ENCODE data around the gene CALML3.
A peak's percentile ranks its signal among the peaks of the same experiment; 100 is the strongest.

Gene CALML3

GRCh38 chr10:5506751-5507648, 17.8 kb upstream of the CALML3 start:
- DNase-seq (ENCODE audit: low read depth in 2 of 2): no peak

DNA sequence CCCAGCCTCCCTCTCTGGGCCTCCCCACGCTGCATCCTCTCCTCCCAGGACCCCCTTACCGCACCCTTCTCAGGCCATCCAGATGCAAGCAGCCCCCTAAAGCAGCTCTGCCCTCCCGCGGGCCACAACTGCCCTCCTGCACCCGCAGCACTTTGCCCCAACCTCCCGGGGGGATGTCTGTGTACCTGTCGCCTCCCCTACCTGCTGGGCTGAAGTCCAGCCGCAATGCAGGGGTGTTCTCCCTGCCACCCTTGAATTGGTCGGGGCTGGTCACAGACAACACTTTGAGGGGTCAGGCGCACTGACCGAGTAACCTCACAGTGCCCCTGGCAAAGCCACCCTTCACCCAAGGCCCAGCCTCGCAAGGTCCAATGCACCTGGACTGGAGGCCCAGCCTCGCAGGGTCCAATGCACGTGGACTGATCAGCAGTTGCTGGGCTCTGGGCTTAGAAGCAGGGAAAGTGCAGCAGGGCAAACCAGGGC, 17.1 kb upstream of the CALML3 start:
- DNase-seq (ENCODE audit: low read depth in 2 of 2): no peak

- DNase-seq (ENCODE audit: low read depth in 2 of 2): no peak
Measured at GRCh38 chr10:5508161-5508604, 16.6 kb upstream of the CALML3 start.

- no peak for DNase-seq (ENCODE audit: low read depth in 2 of 2)
Measured at GRCh38 chr10:5508786-5509185, 16.0 kb upstream of the CALML3 start.

DNA sequence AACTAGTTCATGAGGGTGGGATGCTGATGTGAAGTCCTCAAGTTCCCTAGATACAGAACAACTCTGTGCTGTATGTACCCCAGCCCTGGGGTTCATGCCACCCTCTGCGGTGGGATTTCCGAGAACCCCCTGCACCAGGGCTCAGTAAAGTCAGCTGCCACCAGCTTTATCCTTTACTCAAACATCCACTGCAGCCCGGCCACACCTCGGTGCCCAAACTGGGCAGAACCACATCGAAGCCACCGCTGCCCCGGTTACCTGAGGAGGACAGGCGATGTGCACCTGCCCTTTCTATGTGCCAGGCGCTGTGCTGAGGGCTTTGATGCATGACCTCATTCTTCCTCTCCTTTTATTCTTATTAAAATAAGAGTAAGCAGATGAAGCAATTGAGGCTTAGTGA, 15.5 kb upstream of the CALML3 start:
- no peak for DNase-seq (ENCODE audit: low read depth in 2 of 2)

GRCh38 chr10:5509691-5510090, 15.1 kb upstream of the CALML3 start:
- DNase-seq (ENCODE audit: low read depth in 2 of 2): no peak

DNA sequence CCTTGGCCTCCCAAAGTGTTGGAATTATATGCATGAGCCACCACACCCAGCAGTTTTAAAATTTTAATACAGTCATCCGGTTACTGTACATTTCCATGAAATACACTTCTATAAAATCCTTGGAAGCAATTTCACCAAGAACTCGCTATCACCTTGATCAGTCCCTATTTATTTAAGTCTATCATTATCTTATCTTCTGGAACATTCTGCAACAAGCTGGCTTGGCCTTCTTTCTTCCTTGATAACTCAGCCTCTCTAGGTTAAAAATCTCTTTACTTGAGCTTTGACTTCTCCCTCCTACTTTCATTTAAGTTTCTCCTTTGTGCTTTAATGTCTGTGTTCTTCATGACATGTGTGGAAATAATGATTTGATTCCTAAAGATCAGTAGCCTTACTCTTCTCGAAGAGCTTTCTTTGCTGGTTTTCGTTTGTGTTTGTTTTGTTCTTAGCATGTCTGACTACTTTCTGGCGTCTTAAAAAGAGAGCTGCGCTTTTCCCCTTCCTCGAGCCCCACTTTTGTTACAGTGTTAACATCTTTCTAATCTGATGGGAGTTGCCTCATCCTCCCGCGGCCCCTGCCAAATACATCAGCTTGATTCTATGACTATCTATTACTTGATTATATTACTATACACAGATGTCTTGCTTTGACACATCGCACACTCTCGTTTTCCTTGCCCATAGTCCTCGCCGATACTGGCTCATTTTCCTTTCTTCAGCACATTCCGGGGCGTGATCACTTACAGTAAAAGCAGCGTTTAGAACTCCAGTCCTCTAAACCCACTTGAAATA, 14.3 kb upstream of the CALML3 start:
- no peak for DNase-seq (ENCODE audit: low read depth in 2 of 2)

- DNase-seq (ENCODE audit: low read depth in 2 of 2): no peak
Measured at GRCh38 chr10:5511231-5511884, 13.4 kb upstream of the CALML3 start.

DNA sequence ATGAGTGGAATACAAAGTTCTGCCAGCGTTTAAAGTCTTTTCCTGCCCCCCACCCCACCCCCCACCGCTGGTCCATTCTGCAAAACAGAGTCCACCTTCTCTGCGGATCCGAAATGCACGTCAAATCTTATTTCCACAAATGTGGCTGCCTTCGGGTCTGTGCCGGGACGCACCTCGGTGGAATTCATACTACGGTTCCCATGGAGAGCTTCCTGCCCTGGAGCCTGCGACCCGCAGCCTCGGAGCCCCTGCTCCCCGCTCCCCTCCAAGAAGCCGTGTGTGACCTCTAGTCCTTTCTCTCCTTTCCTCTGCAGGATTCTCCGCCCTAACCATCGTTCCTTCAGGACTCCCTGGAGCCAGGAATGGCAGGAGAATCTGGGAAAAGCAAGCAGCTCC, 12.9 kb upstream of the CALML3 start:
- no peak for DNase-seq (ENCODE audit: low read depth in 2 of 2)

- DNase-seq (ENCODE audit: low read depth in 2 of 2): no peak
Measured at GRCh38 chr10:5512331-5512730, 12.4 kb upstream of the CALML3 start.

GRCh38 chr10:5512881-5513612, 11.7 kb upstream of the CALML3 start:
- DNase-seq (ENCODE audit: low read depth in 2 of 2): peak in 1 of 2 donors; percentile 14

DNA sequence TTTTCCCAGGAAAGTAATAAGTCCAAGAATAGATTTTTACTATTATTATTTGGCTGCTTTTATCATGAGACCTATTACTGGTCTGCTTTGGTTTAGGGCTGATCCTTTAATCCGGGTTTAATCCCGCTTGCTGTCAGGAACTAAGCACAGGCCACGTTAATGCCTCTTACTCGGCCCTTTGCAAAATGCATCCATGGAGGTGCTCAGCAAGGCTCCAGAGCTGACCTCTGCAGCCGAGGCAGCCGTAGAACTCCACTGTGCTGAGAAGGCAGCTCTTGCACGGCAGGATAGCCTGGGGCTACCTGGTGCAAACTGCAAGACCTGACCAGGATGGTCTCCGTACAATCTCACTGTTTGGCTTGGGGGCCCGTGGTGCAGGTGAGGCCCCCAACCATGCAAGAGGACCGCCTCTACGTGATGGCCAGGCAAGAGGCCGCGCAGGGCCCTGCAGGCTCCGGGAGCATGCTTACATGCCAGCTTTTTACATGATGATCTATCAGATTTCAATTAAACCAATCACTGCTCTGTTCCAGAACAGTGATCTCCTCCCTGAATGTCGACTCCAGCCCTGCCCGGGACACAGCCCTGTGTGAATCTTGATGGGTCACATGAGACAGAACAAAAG, 10.4 kb upstream of the CALML3 start:
- no peak for DNase-seq (ENCODE audit: low read depth in 2 of 2)

- DNase-seq (ENCODE audit: low read depth in 2 of 2): no peak
Measured at GRCh38 chr10:5515948-5516761, 8.6 kb upstream of the CALML3 start.

- DNase-seq (ENCODE audit: low read depth in 2 of 2): no peak
Measured at GRCh38 chr10:5517546-5517945, 7.2 kb upstream of the CALML3 start.

- DNase-seq (ENCODE audit: low read depth in 2 of 2): no peak
Measured at GRCh38 chr10:5518143-5518542, 6.6 kb upstream of the CALML3 start.

GRCh38 chr10:5519054-5519453, 5.7 kb upstream of the CALML3 start:
- DNase-seq (ENCODE audit: low read depth in 2 of 2): no peak

GRCh38 chr10:5522913-5523560, 1.7 kb upstream of the CALML3 start:
- no peak for DNase-seq (ENCODE audit: low read depth in 2 of 2)

DNA sequence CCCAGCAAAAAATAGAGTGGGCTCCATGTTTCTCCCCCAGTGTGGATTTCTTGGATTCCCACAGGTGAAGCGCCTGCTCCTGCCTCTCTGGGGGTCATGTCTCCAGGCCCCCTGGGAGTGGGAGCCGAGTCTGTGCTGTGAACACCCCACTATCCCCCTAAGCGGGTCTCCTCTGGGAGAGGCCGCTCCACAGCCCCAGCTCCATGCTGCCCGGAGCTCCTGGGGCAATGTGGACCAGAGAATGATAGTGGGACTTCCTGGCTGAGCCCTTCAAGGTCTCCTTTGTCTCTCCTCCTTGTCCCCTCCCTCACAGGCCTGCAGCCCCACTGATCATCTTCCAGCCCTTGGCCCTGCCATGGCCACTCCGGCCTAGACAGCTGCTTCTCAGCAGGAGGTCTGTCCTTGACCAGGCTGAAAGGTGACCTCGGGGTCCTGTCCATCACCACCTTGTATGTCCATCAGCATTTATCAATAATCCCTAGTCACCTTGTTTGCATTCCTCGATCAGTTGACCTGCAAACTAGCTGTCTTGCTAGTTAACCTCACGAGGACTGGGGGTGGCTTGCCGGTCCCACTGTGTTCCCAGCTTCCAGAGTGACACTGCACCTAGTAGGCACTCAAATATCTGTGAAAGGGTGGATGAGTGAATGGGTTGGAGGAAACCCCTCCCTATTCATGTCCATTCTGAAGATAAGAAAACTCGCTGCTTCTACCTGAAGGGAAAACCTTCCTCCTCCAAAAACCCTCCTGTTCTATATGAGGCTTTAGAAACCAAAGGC, 776 bp upstream of the CALML3 start:
- DNase-seq (ENCODE audit: low read depth in 2 of 2): no peak
